Nucleus accumbens (tissue), 56 donors: ENCODE results near the gene SETD2.
A peak's percentile ranks its signal among the peaks of the same experiment; 100 is the strongest.

ENCODE experiments used
- DNase-seq, 56 donors: peaks; one replicate each; lab custom pipeline; 2025; lab: John Stamatoyannopoulos, UW

The SETD2 gene

DNA sequence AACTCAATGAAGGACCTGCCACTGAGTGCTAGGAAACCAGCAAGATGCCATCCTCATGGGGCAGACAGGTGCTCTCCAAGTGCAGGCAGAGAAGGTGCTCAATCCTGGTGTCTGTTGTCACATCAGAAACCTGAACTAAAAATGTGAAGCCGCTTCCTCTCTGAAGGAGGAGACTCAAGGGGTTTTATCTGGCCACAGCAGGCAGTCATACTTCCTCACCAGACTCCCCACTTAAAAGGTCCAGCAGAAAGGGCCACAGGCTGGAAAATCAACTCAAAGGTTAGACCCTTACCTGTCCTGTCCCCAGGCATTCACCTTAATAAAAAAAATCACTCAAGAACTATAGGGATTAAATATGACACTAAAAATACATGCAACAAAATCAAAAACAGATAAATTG lies 192.2 kb downstream of the SETD2 start:
- no peak for DNase-seq

- no peak for DNase-seq
These were observed 192.8 kb downstream of the SETD2 start for GRCh38 chr3:46971151-46971550.

DNA sequence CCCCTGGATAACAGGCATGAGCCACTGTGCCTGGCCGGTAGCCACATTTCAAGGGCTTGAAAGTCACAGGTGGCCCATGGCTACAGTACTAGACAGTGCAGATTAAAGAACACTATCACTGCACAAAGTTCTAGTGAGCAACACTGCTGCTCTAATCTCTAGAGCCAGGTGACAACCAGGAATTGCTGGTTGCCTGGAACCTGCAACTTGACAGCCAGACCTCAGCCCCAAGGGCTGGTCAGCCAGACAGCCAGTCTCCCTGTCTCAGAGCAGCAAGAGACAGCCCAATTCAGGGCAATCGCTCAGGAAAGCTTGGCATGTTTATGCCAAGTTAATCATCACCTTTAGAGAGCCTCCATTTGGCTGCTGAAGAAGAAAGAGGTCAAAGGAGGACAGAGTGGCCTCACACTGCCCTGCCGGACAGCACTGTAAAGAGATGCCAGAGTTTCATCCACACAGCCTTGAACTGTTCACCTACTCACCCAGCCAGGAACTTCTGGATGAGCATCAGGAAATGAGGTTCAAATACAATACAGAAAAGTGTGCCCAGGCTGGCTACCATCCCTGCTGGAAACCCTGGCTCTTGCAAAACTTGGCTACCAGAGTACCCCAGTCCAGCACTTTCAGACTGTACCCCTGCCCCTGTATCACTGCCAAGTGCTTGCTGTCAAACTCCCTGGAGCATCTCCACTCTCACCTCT lies 193.4 kb downstream of the SETD2 start:
- peak in 1 of 56 donors; percentile 12 for DNase-seq

- no peak for DNase-seq
These were observed 195.0 kb downstream of the SETD2 start for GRCh38 chr3:46968783-46969428.

- no peak for DNase-seq
These were observed 197.1 kb downstream of the SETD2 start for GRCh38 chr3:46966811-46967210.
